ENCODE results near the gene TRIP12. TPM values are rescaled to one million over a fixed set of nuclear protein-coding genes. Genes with fewer than 3 reads are reported as not detected.
A peak's percentile ranks its signal among the peaks of the same experiment; 100 is the strongest.
"Not testable (repeated sequence)": the region's sequence is repeated elsewhere in the genome, so short reads cannot be mapped to it uniquely, and the experiment has no call there.

Gene TRIP12
- total and polyA plus RNA-seq, 4 donors, result 18.6 to 358 (median 118) TPM

- H3K9ac ChIP-seq (ENCODE audit: insufficient read depth in 1 of 2, low read length in 2 of 2), result no peak overlapping the region
- WGBS, 2 donors, result 90% methylated on average over 5 of the region's 5 CpGs
- no peak overlapping the region for H3K27ac ChIP-seq (ENCODE audit: low read depth in 1 of 2, low read length in 1 of 2)
- H3K36me3 ChIP-seq (ENCODE audit: control insufficient read depth in 4 of 4, insufficient read depth in 4 of 4, low read length in 4 of 4), result peaks cover 14 to 20% (median 16%) of the 10 kb centered on the region in 4 donors
- peaks cover 0 to 9% (median 4%) of the 10 kb centered on the region in 5 donors for H3K4me1 ChIP-seq (ENCODE audit: control insufficient read depth in 5 of 5, insufficient read depth in 5 of 5, low read length in 5 of 5)
- H3K4me3 ChIP-seq, result no peak overlapping the region
- no peaks in the 10 kb centered on the region for H3K9me3 ChIP-seq (ENCODE audit: control insufficient read depth in 4 of 4, insufficient read depth in 3 of 4, low read length in 3 of 4)
- no peak for TF ChIP-seq CTCF (IDR thresholded peaks at IDR 0.05; ENCODE audit: control extremely low read depth, extremely low read depth)
- DNase-seq (no peak), ATAC-seq (ENCODE audit: insufficient read depth, low FRiP score) (no peak)
- H3K27me3 ChIP-seq (ENCODE audit: control insufficient read depth in 3 of 3, insufficient read depth in 3 of 3, low read length in 2 of 3), result no peaks in the 10 kb centered on the region
These were observed 66.7 kb downstream of the TRIP12 start for GRCh38 chr2:229855116-229855515.

GRCh38 chr2:229852565-229852964 lies 69.2 kb downstream of the TRIP12 start:
- Histone ChIP-seq H3K4me3 (no peak overlapping the region), H3K27me3 (ENCODE audit: control insufficient read depth in 3 of 3, insufficient read depth in 3 of 3, low read length in 2 of 3) (no peaks in the 10 kb centered on the region), H3K4me1 (ENCODE audit: control insufficient read depth in 5 of 5, insufficient read depth in 5 of 5, low read length in 5 of 5) (peaks cover 0 to 19% (median 4%) of the 10 kb centered on the region in 5 donors), H3K9me3 (ENCODE audit: control insufficient read depth in 4 of 4, insufficient read depth in 3 of 4, low read length in 3 of 4) (no peaks in the 10 kb centered on the region), H3K9ac (ENCODE audit: insufficient read depth in 1 of 2, low read length in 2 of 2) (no peak overlapping the region), H3K36me3 (ENCODE audit: control insufficient read depth in 4 of 4, insufficient read depth in 4 of 4, low read length in 4 of 4) (peaks cover 7 to 9% (median 8%) of the 10 kb centered on the region in 4 donors), H3K27ac (ENCODE audit: low read depth in 1 of 2, low read length in 1 of 2) (no peak overlapping the region)
- 15 to 24% methylated on average over 3 of the region's 3 CpGs for WGBS, 2 donors
- TF ChIP-seq CTCF (IDR thresholded peaks at IDR 0.05; ENCODE audit: control extremely low read depth, extremely low read depth), result no peak
- ATAC-seq (ENCODE audit: insufficient read depth, low FRiP score) (no peak), DNase-seq (peak; percentile 54 to 84 (median 77))

GRCh38 chr2:229851870-229852269 lies 69.9 kb downstream of the TRIP12 start:
- peaks cover 6 to 10% (median 8%) of the 10 kb centered on the region in 4 donors for H3K36me3 ChIP-seq (ENCODE audit: control insufficient read depth in 4 of 4, insufficient read depth in 4 of 4, low read length in 4 of 4)
- H3K9ac ChIP-seq (ENCODE audit: insufficient read depth in 1 of 2, low read length in 2 of 2), result no peak overlapping the region
- ATAC-seq (ENCODE audit: insufficient read depth, low FRiP score) (no peak), DNase-seq (no peak)
- no peaks in the 10 kb centered on the region for H3K27me3 ChIP-seq (ENCODE audit: control insufficient read depth in 3 of 3, insufficient read depth in 3 of 3, low read length in 2 of 3)
- WGBS, 2 donors, result 89 to 91% methylated on average over 5 of the region's 5 CpGs
- H3K4me3 ChIP-seq, result no peak overlapping the region
- no peaks in the 10 kb centered on the region for H3K9me3 ChIP-seq (ENCODE audit: control insufficient read depth in 4 of 4, insufficient read depth in 3 of 4, low read length in 3 of 4)
- TF ChIP-seq CTCF (IDR thresholded peaks at IDR 0.05; ENCODE audit: control extremely low read depth, extremely low read depth), result no peak
- H3K4me1 ChIP-seq (ENCODE audit: control insufficient read depth in 5 of 5, insufficient read depth in 5 of 5, low read length in 5 of 5), result peaks cover 0 to 19% (median 4%) of the 10 kb centered on the region in 5 donors
- H3K27ac ChIP-seq (ENCODE audit: low read depth in 1 of 2, low read length in 1 of 2), result no peak overlapping the region

- peaks cover 0 to 14% (median 4%) of the 10 kb centered on the region in 5 donors for H3K4me1 ChIP-seq (ENCODE audit: control insufficient read depth in 5 of 5, insufficient read depth in 5 of 5, low read length in 5 of 5)
- not testable (repeated sequence) for H3K9ac ChIP-seq (ENCODE audit: insufficient read depth in 1 of 2, low read length in 2 of 2); H3K36me3 ChIP-seq (ENCODE audit: control insufficient read depth in 4 of 4, insufficient read depth in 4 of 4, low read length in 4 of 4); H3K27me3 ChIP-seq (ENCODE audit: control insufficient read depth in 3 of 3, insufficient read depth in 3 of 3, low read length in 2 of 3); H3K4me3 ChIP-seq; H3K27ac ChIP-seq (ENCODE audit: low read depth in 1 of 2, low read length in 1 of 2); ATAC-seq (ENCODE audit: insufficient read depth, low FRiP score); DNase-seq; H3K9me3 ChIP-seq (ENCODE audit: control insufficient read depth in 4 of 4, insufficient read depth in 3 of 4, low read length in 3 of 4)
- 97 to 98% methylated on average over 40 to 44 of the region's 44 CpGs for WGBS, 2 donors
These were observed 71.2 kb downstream of the TRIP12 start for GRCh38 chr2:229850355-229851275.

Measured in lung (tissue), 12 donors.